Lung (tissue), 12 donors: ENCODE measurements around the gene SIL1. TPM values are rescaled to one million over a fixed set of nuclear protein-coding genes. Genes with fewer than 3 reads are reported as not detected.

Experiments used
- ATAC-seq: fragments of 200-7000 bp; cut with Tn5 transposase; one replicate; pipeline ENCODE4 v1.9.1; 2020; ENCODE audit warnings: moderate number of reproducible peaks; ENCODE audit not compliant: insufficient read depth, low FRiP score
- DNase-seq, 3 donors: peaks; one replicate each; pipeline ENCODE4 v3.0.0-alpha.2; 2013 to 2017
- H3K27ac ChIP-seq, 2 donors: one replicate each; pipeline ENCODE4 v1.5.1; 2013; ENCODE audit warnings: mild to moderate bottlenecking in 2 of 2, moderate library complexity in 2 of 2, control low read depth in 1 of 2, inconsistent platforms in 1 of 2, low read depth in 1 of 2, low read length in 1 of 2
- H3K27me3 ChIP-seq, 3 donors: one replicate each; pipeline ENCODE4 v1.5.1; 2013; ENCODE audit warnings: low read length in 2 of 3; ENCODE audit not compliant: control insufficient read depth in 3 of 3, insufficient read depth in 3 of 3
- H3K36me3 ChIP-seq, 4 donors: one replicate each; pipeline ENCODE4 v1.5.1; 2013; ENCODE audit warnings: low read length in 4 of 4, mild to moderate bottlenecking in 1 of 4, moderate library complexity in 1 of 4; ENCODE audit not compliant: control insufficient read depth in 4 of 4, insufficient read depth in 4 of 4
- H3K4me1 ChIP-seq, 5 donors: one replicate each; pipeline ENCODE4 v1.5.1; 2013; ENCODE audit warnings: low read length in 5 of 5, mild to moderate bottlenecking in 2 of 5, moderate library complexity in 1 of 5; ENCODE audit not compliant: control insufficient read depth in 5 of 5, insufficient read depth in 5 of 5
- H3K4me3 ChIP-seq: one replicate; pipeline ENCODE4 v1.5.1; 2013; ENCODE audit warnings: mild to moderate bottlenecking, control low read depth, moderate library complexity
- H3K9ac ChIP-seq, 2 donors: one replicate each; pipeline ENCODE4 v1.5.1; 2013; ENCODE audit warnings: low read length in 2 of 2, control low read depth in 1 of 2; ENCODE audit not compliant: insufficient read depth in 1 of 2
- H3K9me3 ChIP-seq, 4 donors: one replicate each; pipeline ENCODE4 v1.5.1; 2013; ENCODE audit warnings: low read length in 3 of 4, mild to moderate bottlenecking in 1 of 4, moderate library complexity in 1 of 4; ENCODE audit not compliant: control insufficient read depth in 4 of 4, insufficient read depth in 3 of 4
- CTCF ChIP-seq: IDR thresholded peaks from 2 replicates; pipeline ENCODE4 v1.5.1; 2012; ENCODE audit warnings: mild to moderate bottlenecking; ENCODE audit errors: control extremely low read depth, extremely low read depth
- WGBS, 2 donors: extraction: QIAGEN DNeasy Blood & Tissue Kit; methylation state at CpG; one replicate each; pipeline ENCODE4 v1.1.7; 2013; 5-methylcytosine and 5-hydroxymethylcytosine counted together
- polyA plus RNA-seq, 2 donors: library from polyadenylated mRNA; stranded (reverse); fragments of 200-250 nt; gene quantifications; one replicate each; pipeline ENCODE4 v1.2.1, GENCODE V29; 2013
- total RNA-seq, 2 donors: library from RNA; depleted of rRNA in 1 of 2; stranded (reverse); fragments of >200 nt in 1 of 2; gene quantifications; one replicate each; pipeline ENCODE4 v1.2.1, GENCODE V29; 2014 to 2021
- donor health status: control.
- donor health status: control.
- donor health status: Bipolar disorder and iron deficiency.
- donor health status: healthy.
- donor health status: DM: yes; HTN: yes; CAD: no.

SIL1 gene
- total and polyA plus RNA-seq, 4 donors: 38.5 to 109 (median 78.4) TPM

GRCh38 chr5:139051392-139051791 is 146.8 kb downstream of the SIL1 start:
- Histone ChIP-seq H3K9me3 (no peaks in the 10 kb centered on the region), H3K36me3 (peaks cover 0 to 1% (median 0%) of the 10 kb centered on the region in 4 donors), H3K4me3 (no peak overlapping the region), H3K4me1 (no peaks in the 10 kb centered on the region), H3K27me3 (no peaks in the 10 kb centered on the region), H3K27ac (no peak overlapping the region), H3K9ac (no peak overlapping the region)
- DNase-seq: no peak
- TF ChIP-seq CTCF: no peak
- 49 to 50% methylated on average over 3 of the region's 3 CpGs for WGBS, 2 donors
- ATAC-seq: no peak

- Histone ChIP-seq H3K4me3 (no peak overlapping the region), H3K27ac (no peak overlapping the region), H3K4me1 (no peaks in the 10 kb centered on the region), H3K27me3 (no peaks in the 10 kb centered on the region), H3K9ac (no peak overlapping the region), H3K36me3 (peaks cover 0 to 1% (median 0%) of the 10 kb centered on the region in 4 donors), H3K9me3 (no peaks in the 10 kb centered on the region)
- DNase-seq (no peak), ATAC-seq (no peak)
- no peak for TF ChIP-seq CTCF
These were observed 147.7 kb downstream of the SIL1 start for GRCh38 chr5:139050432-139050831.

- WGBS, 2 donors: 81 to 88% methylated on average over 1 of the region's 1 CpG
- no peaks in the 10 kb centered on the region for H3K4me1 ChIP-seq
- no peak overlapping the region for H3K4me3 ChIP-seq
These were observed 148.4 kb downstream of the SIL1 start for GRCh38 chr5:139049780-139050179.

More at GRCh38 chr5:139049780-139050179, 148.4 kb downstream of the SIL1 start:
- TF ChIP-seq CTCF: no peak
- DNase-seq: no peak
- Histone ChIP-seq H3K9ac (no peak overlapping the region), H3K27ac (no peak overlapping the region), H3K27me3 (no peaks in the 10 kb centered on the region), H3K9me3 (no peaks in the 10 kb centered on the region), H3K36me3 (no peaks in the 10 kb centered on the region)
- ATAC-seq: no peak
